Fibroblast of skin of right biceps (primary cell): Measurements from ENCODE around the gene RCSD1.

Source experiments
- DNase-seq: peaks from one replicate; pipeline ENCODE4 v3.0.0-alpha.2; 2013

RCSD1 gene

DNA sequence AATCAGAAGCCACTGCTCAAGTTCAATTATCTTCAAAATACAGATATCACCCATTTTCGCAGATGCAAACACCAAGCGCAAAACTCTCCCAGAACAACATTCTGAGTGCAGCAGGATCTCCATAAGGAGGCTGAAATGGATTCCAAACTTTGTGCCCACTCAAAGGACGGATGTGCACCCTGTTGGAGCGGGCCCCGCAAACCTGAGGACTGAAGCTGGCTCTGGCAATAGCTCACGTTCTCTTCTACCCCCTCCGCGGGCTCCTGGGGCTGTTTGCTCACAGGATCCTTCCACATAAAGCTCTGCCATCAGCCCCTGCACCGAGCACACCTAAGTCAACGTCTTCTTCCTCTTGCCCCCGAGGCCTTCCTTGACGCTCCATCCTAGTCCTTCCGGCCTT, 11.7 kb upstream of the RCSD1 start:
- no peak for DNase-seq

DNA sequence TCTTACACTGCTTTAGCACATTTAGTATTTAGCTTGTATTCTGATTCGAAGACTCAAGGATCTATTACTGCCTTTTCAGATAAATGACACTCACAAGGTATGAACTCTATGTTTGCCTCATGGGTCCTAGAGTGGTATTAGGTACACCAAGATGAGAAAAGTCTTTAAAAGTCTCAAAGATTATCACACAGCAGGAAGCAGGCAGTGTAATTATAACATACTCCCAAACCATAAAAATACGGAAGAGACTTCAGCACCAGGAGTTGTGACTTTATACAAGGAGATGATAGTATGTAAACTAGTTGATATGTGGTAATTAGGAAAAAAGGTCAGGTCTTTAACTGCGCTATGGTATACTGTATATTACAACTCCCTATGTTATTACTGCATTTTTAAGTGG, 11.2 kb upstream of the RCSD1 start:
- DNase-seq: no peak

DNA sequence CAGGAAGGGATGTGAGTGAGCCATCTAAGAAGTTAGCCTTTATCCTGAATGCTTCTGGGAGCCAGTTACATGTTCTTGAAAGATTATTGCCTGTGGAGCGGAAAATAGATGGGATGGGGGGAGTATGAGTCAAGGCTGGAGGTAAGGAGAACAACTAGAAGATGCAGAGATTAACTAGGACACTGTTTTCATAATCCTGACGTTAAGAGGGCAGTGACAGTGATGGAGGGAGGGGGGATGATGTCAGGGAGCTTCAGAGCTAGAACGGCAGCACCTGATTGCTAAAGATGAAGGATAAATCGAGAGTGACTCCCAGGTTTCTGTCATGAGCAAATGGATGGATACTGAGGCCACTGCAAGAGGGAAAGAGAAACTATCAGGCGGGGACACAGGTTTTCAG, 10.0 kb upstream of the RCSD1 start:
- no peak for DNase-seq

DNA sequence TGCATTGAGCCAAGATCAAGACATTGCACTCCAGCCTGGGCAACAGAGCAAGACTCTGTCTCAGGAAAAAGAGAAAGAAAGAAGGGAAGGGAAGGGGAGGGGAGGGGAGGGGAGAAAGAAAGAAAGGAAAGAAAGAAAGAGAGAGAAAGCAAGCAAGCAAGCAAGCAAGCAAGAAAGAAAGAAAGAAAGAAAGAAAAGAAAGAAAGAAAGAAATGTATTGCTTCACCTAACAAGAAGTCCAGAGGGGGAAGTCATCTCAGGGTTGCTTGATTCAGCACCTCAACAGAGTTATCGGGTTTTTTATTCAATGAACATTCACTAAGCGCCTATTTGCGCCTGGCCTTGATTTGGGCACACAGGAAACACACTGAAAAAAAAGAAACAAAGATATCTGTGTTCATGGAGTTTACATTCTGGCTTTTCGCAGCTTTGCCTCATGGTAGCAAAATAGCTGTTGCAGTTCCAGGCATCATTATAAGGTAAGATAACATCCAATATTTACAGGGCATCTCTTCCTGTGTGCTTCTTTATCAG, 8.2 kb upstream of the RCSD1 start:
- DNase-seq: no peak

DNA sequence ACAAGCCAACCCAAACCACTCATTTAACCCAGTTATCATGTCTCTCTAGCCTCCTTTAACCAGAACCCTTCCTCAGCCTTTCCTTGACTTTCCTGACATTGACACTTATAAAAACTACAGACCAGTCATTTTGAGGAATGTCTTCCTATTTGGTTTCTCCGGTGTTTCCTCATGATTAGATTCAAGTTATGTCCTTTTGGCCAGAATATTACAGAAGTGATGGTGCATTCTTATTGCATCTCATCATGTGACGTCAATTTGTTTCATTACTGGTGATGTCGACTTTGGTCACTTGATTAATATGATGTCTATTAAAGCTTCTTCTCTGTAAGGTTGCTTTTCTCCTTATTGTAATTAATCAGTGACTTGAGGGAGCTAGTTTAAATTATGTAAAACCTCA, 6.1 kb upstream of the RCSD1 start:
- no peak for DNase-seq

DNA sequence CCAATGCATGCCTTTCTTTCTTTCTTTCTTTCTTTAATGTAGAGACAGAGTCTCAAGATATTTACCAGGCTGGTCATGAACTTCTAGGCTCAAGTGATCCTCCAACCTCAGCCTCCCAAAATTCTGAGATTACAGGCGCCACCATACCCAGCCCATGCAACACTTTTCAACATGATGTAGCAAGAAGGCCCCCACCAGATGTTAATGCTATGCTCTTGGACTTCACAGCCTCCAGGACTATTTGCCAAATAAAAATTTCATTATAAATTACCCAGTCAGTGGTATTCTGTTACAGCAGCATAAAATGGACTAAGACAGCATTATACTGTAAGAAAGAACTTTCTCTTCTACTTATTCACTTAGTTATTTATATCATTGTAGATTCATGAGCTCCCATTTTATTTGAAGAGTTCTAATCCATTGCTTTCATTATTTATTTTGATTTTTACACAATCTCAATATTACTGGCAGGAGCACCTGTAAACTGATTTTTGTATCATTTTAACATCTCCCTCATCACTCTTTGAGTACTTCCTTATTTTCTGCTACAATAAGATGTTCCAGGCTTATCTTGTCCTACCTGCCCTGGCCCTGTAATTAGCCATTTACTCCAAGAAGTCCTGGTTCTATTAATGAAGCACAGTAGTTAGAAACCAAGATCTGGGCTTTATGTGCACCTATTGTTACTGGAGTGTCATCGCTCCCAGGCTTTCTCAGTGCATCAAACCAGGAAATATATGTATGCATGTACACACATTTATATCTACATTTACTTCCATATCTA, 4.8 kb upstream of the RCSD1 start:
- DNase-seq: no peak

DNA sequence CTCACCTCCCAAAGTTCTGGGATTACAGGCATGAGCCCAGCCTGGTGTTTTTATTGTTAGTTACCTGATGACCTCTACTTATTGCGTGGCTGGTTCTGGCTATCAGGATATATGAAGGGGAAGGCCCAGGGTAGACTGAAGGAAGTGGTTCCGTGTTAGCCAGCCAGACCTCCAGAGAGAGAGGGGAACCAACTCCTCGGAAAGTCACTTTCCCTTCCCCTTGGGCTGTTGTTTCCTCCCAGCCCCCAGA, 2.5 kb upstream of the RCSD1 start:
- no peak for DNase-seq

DNA sequence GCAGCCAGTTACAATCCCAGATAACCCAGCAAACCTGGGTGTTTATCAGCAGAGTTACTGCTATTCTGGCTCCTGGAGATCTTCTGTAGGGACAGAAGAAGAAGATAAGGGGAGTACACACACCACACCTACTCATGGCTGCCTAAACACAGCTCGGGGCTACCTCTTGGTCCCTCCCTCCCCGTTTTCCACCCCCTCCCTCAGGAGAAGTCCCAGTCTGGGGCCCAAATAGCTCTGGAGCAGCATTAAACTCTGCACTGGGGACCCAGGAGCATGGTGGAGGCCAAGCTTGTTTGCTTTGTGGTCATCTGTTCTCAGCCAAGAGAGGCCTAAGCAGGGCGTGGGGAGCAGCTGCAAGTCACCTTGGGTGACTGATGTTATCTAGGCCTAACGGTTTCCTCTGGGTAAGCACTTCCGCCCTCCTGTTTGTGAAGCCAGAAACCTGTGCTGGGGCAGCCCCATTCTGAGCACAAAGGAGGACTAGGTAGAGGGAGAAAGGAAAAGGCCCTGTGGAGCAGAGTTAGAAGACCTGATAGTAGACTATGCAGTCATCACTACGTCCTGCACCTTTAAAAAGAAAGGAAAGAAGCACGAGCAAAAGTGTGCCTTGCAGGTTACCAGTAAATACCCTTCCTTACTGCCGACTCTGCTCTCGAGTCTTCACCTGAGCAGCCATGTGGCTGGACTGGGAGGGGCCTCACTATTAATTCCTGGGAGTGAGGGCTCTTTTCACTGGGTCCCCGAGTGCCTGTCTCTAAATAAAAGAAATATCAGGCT, 2.0 kb upstream of the RCSD1 start:
- DNase-seq: no peak

DNA sequence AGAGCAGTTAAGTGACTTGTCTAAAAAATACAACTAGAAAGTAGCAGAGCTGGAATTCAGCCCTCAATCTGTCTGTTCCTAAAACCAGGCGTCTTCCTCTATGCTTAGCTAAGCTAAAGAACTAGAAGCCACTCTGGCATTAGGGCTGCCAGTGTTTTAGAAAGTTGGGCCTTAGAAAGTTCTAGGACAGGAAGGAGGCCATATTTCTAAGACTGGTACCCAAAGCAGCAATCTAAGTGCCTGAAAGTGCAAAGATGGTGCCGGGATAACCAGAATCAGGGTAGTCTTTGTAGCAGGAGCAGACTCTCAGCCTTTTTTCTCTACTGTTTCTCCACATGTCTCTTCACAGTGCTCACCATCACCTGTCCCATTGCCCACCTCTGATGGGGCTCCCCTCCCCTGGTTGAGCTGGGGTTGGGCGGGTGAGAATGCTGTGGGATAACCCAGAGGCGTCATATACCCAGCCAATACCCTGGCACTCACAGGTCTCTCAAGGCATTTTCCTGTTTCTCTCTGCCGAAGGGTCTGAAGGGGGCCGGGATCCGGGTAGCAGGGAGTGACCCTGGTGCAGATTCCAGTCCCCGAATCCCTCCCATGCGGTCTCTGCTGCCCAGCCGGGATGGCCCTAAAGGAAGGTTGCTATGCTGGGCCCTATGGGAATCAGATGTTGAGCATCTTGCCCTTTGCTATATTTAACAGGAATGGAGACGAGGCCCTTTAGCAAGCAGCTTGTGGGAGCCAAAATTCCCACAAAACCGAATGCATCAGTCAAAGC, 1.1 kb upstream of the RCSD1 start:
- no peak for DNase-seq

DNA sequence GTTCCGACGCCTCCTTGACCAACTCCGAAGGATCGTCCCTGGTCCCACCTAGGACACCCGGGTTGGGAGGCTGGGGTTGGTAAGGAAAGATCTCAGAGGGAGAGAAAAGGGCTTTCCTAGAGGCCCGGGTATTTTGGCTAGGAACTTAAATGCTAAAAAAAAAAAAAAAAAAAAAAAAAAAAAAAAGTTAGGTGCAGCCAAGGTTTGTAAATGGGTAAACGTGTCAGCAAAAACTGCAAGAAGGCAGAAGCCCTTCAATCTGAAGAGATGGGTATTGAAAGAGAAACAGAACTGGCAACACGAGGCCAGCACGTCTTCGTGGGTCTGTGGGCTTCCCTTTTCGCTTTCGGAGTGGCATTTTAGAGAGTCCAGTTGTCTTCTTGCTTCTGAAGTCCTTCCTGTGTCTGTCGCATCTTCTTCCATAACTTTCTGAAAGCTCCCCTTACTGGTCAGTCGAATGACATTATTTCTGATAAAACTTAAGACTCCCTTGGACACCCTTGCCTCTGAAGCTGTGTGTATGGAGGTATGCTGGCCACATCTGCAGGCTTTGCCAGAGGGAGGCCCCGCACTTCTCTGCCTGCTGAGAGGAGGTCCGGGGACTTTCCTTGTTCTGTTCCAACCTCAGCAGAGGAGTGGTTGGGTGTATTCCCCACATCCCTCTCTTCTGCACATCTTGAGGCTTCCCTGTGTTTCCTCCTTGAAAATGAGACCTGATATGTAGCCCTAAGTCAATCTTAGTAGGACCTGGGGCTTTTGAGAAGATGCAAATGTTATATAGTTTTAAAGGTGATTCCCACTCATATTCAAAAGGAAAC, 745 bp downstream of the RCSD1 start:
- DNase-seq: no peak

DNA sequence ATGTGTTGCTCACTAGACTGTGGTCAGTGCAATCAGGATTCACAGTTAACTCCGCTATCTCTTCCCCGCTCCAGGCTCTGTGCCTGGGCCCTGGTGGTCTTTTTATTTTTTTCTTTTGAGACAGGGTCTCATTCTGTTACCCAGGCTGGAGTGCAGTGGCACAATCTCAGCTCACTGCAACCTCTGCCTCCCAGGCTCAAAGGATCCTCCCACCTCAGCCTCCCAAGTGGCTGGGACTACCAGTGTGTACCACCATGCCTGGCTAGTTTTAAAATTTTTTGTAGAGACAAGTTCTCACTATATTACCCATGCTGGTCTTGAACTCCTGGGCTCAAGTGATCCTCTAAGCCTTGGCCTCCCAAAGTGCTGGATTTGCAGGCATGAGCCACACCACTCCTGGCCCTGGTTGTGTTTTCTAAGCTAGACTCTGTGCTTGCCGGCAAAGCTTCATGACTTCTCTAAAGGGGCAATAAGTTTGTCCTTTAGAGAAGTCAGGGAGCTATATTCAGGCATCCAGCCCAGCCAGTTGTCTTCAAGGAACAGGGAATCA, 1.4 kb downstream of the RCSD1 start:
- no peak for DNase-seq

DNA sequence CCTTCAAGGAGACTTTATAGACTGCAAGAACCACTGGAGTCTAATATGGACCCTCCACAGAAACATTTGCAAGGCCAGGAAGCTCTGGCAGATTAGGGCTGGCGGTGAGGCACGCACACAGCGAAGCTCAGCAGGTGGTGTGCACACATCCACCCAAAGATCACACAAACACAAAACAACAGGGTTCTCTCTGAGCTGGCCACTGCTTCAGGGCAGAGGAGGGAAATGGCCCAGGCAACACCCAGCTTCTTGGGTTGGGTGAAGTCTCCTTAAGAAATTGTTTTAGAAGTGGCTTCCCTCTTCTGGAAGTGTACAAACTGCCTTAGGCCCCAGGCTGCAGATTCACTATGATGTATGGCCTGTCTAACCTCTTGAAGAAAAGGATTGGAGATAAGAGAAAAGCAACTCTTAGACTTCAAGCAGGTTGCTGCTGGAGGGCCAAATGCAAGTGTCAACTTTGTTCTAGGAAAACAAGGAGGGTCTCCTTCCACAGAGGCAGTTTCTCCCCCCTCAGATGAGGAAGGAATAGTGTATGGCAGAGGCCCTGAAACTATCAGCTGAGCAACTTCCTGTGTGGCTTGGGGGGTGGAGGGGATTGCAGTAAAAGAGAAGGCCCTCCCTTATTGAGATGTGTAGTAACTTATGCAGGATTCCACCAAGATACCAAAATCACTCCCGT, 2.0 kb downstream of the RCSD1 start:
- DNase-seq: no peak

DNA sequence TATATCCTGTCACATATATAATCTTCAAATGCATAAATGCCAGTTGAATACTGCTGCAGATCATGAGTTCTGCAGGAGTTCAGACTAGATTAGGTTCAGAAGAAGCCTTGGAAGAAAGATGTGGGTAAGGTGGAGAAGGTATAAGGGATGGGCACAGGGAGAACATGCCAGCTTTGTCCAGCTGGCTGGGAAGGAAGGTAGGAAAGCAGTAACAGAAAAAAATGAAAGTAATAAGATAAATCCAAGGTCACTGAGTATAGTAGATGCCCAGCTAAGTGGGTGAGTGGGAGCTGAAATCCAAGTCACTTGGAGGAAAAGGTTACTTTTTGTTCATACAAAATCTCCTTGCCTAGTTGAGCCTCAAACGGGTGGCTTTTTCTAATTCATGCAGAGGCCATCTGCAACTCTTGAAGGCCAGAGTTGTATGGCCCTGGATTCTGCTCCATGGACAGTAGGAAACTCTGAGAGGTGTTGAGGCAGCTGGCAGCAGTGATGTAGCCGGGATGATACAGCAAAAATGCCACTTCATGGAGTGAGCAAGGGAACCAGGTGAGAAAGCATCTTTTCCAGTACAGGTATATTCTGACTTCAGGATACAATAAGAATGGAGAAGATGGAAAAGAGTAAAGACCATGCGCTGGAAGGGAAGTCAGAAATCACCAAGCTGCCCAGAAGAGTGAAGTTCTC, 3.4 kb downstream of the RCSD1 start:
- DNase-seq: no peak

DNA sequence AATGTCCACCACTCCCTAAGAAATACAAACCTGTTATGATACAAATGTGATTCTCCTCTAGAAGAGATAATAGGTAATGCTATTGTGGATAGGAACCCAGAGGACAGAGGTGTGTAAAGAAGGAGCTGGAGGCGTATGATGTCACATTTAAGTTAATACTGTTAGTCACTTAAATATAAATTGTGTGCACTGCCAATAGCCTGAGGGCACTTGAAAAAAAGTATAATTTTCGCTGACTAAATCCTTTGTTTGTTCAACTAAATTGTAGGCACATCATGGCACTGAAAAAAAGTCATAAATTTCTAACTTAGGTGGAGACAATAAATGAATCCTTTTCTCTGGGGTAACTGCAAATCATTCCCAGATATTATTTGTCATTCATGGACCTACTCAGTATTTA, 4.4 kb downstream of the RCSD1 start:
- DNase-seq: no peak

DNA sequence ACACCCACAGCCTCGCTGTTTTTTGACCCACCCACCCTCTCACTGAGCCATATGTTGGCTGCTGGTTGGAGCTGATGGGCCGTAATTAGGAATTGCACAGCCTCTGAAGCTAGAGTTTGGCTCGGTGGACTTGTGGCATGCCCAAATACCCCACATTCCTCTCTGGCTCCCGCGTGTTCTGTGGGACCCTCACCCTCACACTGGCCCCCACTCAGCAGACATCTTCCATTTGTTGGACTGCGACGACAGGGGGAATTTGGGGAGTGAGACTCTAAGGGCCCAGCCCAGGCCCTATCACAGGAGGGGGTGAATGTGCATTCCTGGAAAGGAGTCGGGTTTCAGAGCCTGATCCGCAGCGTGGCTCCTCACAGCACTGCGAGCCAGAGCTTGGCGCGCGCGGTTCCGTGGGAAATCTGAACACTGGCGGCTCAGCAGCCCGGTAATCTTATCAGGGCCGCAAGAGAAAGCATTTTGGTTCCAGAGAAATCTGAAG, 5.2 kb downstream of the RCSD1 start:
- no peak for DNase-seq

DNA sequence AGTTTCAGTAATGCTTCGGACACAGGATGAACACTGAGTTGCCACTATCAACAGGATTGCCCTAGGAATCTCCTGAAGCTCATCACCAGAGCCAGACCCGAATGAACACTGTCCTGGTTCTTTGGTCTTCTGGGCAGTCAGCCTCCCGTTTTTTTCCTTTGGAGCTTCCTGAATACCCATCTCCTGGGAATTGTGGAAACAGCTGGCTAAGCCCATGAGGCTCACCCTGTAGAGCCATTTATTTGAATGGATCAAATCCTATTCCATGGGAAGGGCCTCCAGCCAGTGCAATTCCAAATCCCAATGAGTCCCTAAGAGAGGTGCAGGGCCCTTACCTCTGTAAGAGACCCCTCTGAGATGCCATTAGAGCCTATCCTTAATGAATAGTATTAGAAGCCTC, 5.9 kb downstream of the RCSD1 start:
- DNase-seq: no peak

DNA sequence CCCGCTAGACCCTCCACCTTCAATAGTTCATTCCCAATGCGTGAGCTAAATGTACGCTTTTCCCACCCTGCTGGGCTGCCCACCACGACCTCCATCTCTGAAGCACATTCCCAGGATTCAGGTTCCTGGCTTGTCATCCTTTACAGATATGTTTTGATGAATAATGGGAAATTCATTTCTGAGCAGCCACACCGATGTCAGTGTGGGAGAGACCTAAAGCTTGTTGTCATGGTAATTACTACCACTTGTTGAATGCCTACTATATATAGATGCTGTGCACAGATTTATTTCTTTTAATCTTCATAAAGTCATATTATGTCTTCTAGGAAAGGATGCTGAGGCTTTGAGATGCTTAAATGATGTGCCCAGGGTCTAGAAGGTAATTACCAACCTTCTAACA, 8.0 kb downstream of the RCSD1 start:
- DNase-seq: no peak

DNA sequence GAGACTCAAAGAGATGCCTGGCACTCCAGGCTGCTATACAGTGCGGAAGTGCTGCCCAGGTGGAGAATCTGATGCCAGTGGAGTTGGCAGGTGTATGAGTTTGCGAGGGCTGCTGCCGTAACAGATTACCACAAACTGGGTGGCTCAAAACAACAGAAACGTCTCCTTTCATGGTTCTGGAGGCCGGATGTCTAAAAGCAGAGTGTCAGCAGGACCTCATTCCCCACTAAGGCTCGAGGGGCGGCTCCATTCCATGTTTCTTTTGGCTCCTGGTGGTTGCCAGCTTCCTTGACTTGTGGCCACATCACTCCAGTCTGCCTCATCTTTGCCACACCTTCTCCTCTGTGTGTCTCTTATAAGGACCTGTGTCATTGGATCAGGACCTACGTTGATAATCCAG, 10.0 kb downstream of the RCSD1 start:
- DNase-seq: no peak

DNA sequence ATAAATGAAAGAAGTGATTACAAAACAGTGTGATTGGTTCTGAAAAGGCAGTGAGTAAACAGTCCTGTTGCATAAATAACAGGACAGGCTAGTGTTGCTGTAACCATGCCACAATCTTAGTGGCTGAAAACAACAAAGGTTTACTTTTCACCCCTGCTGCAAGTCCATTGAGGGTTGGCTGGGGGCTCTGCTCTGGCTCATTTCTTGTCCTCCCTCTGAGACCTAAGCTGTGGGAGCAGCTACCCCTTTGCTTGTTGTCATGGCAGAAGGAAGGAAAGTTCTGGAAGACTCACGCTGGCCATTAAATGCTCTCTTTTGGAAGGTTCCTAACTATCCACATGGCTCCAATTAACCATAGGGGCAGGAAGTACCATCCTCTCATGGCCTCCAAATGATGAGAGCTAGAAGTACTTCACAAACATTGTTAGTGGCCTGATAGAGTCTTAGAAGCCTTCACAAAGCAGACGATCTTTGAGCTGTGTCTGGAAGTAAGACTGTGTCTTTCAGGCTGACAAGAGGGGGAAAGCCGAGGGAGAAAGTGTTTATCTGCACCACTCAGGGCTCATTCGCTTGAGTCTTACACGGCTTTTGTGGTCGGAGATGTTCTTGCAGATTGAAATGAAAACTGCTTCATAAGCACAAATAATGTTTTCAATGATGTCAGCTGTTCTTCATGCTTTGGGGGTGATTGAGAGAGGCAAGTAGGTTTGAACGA, 11.9 kb downstream of the RCSD1 start:
- DNase-seq: no peak

DNA sequence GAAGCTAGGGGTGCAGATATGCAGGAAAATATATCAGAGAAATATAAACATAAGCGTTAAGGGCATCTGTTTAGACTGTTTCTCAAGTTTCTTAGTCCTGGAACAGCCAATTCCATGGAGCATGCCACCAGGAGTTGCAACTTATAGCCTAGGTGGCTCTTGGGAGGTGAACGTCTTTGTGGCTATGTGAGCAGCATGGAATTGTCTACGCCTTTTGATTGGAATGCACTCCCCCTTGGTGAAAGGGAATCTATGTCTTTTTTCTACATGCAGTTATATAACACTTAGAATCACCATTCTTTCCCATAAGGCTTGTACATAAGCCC, 12.4 kb downstream of the RCSD1 start:
- no peak for DNase-seq

DNA sequence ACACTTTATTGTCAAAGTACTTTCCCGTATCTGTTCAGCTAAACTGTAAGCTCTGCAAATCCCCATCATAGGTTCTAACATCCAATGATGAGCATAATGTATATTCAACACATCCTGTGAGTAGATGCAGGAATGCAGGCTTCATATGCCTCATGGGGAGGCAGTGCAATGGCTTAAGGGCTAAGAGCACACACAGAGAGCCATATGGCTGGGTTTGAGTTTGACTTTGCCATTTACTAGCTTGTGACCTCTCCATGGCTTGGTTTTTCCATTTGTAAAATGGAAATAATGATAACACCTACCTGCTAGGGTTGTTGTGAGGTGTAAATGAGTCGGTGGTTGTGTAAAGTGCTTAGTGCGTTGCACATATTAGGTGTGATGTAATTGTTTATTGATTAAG, 13.4 kb downstream of the RCSD1 start:
- DNase-seq: no peak
